ENCODE measurements around the gene MEGF9. TPM values are rescaled to one million over a fixed set of nuclear protein-coding genes. Genes with fewer than 3 reads are reported as not detected.

The MEGF9 gene
- total and polyA plus RNA-seq, 2 of the 13 experiments (the other 11 are each of a cell fraction or from before 2014, with no cell fraction given), result 3.1 to 3.3 TPM

DNA sequence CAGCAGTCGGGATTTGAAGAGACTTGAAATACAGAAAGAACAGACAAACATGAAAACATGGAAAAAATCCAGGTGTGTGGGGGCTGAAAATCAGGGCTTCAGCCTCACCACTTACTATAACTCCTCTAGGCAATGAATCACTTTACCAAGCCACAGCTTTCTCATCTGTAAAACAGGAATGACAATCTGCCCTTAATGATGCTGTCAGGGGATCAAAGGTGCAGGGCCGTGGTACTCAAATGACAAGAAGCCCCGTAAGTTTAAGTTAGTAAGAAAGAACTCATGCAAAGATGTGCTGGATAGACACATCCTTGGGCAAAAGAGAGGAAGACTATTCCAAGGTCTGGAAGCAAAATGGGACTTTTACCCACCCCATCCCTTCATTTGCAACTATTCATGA is 44.3 kb upstream of the MEGF9 start:
- in situ Hi-C loops (cut with HindIII; ENCODE audit: extremely low pct_ligation_motif_present, low pct_unique_long_range_greater_than_20kb), result loop anchor here (5.0 kb wide), 1 partner anchor 179 kb away; no protein-coding TSS in a partner anchor
- no peak for TF ChIP-seq SRY (CRISPR knock-in tag; IDR thresholded peaks at IDR 0.05)
- TF ChIP-seq ZNF598 (CRISPR knock-in tag; IDR thresholded peaks at IDR 0.05; ENCODE audit: borderline replicate concordance), result no peak
- TF ChIP-seq, protein P1, sequence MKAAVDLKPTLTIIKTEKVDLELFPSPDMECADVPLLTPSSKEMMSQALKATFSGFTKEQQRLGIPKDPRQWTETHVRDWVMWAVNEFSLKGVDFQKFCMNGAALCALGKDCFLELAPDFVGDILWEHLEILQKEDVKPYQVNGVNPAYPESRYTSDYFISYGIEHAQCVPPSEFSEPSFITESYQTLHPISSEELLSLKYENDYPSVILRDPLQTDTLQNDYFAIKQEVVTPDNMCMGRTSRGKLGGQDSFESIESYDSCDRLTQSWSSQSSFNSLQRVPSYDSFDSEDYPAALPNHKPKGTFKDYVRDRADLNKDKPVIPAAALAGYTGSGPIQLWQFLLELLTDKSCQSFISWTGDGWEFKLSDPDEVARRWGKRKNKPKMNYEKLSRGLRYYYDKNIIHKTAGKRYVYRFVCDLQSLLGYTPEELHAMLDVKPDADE (CRISPR knock-in tag; IDR thresholded peaks at IDR 0.05), result no peak
- TF ChIP-seq POLR2A (IDR thresholded peaks at IDR 0.05; ENCODE audit: insufficient read depth in 1 of 2, low read depth in 2 of 2, low read length in 2 of 2), result no peak
- TF ChIP-seq, protein P2, sequence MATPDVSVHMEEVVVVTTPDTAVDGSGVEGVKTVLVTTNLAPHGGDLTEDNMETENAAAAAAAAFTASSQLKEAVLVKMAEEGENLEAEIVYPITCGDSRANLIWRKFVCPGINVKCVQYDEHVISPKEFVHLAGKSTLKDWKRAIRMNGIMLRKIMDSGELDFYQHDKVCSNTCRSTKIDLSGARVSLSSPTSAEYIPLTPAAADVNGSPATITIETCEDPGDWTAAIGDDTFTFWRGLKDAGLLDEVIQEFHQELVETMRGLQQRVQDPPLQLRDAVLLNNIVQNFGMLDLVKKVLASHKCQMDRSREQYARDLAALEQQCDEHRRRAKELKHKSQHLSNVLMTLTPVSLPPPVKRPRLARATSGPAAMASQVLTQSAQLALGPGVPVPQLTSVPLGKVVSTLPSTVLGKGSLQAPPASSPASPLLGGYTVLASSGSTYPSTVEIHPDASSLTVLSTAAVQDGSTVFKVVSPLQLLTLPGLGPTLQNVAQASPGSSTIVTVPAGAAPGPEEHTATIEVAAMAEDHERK (CRISPR knock-in tag; IDR thresholded peaks at IDR 0.05; ENCODE audit: low read depth), result no peak
- no peak for TF ChIP-seq TRIM24 (CRISPR knock-in tag; IDR thresholded peaks at IDR 0.05)
- TF ChIP-seq ZNF720 (CRISPR knock-in tag; IDR thresholded peaks at IDR 0.05), result no peak
- no peak for TF ChIP-seq HOMEZ (CRISPR knock-in tag; IDR thresholded peaks at IDR 0.05; ENCODE audit: low read depth)
- TF ChIP-seq DPF2 (CRISPR knock-in tag; IDR thresholded peaks at IDR 0.05; ENCODE audit: borderline replicate concordance, low read depth), result no peak
- no peak for TF ChIP-seq HDAC1 (CRISPR knock-in tag; IDR thresholded peaks at IDR 0.05)
- no peak for TF ChIP-seq SOX6 (IDR thresholded peaks at IDR 0.05)
- no peak for TF ChIP-seq SOX6 (CRISPR knock-in tag; IDR thresholded peaks at IDR 0.05)
- POLR2A ChIA-PET, result no interaction called here

More for the DNA sequence above, 44.3 kb upstream of the MEGF9 start:
- H3K9ac ChIP-seq (ENCODE audit: insufficient read depth, low read depth, low read length), result no peak overlapping the region
- 0 out of 2 replicates have a peak, but pooled peaks cover 2% of the 10 kb centered on the region for H4K20me1 ChIP-seq (ENCODE audit: insufficient read depth, low read length)
- no peak for DNase-seq (ENCODE audit: low spot score)
- CTCF ChIA-PET (ENCODE audit: low intra/inter-chr PET ratio, low total read pairs), result no interaction called here
- no TSS peak for BruUV-seq (replicated peaks)
- no peaks in the 10 kb centered on the region for H3K79me2 ChIP-seq (ENCODE audit: insufficient read depth, low read length)
- H3K4me3 ChIP-seq (replicated peaks in 1 of 3; ENCODE audit: insufficient read depth in 1 of 3, low read depth in 2 of 3, low read length in 3 of 3), result no peak overlapping the region
- 94% methylated on average over 3 of the region's 3 CpGs for WGBS (ENCODE audit: low lambda C conversion rate)
- no peak for ATAC-seq
- H3K4me2 ChIP-seq (ENCODE audit: low read depth, low read length), result no peak overlapping the region
- no peak overlapping the region for H2AFZ ChIP-seq (ENCODE audit: low read length)
- peaks cover 8 to 17% of the 10 kb centered on the region in 2 experiments; a peak in 4 of 5 replicates for H3K36me3 ChIP-seq (replicated peaks in 1 of 2; ENCODE audit: control insufficient read depth in 1 of 2, insufficient read depth in 2 of 2, low read length in 2 of 2)
- FAIRE-seq, result no peak
- H3K27me3 ChIP-seq (ENCODE audit: control insufficient read depth in 1 of 2, insufficient read depth in 2 of 2, low read length in 2 of 2), result no peaks in the 10 kb centered on the region
- H3K4me1 ChIP-seq (ENCODE audit: insufficient read depth, low read length), result no peaks in the 10 kb centered on the region
- no peaks in the 10 kb centered on the region for H3K9me3 ChIP-seq (ENCODE audit: low read length)
- intact Hi-C loops (cut with micrococcal nuclease; ENCODE audit: unreplicated experiment), result loop anchor here (5.0 to 10.0 kb wide), 2 partner anchors 119 to 306 kb away; partner anchors contain the start of gene PHF19
- H3K27ac ChIP-seq (ENCODE audit: extremely low read length, insufficient read depth, low read length), result no peak overlapping the region
